ENCODE measurements around the gene AQP3.

AQP3 gene

GRCh38 chr9:33480106-33480505 is 32.7 kb upstream of the AQP3 start:
- Histone ChIP-seq H3K79me2 (ENCODE audit: insufficient read depth, low read depth) (no peaks in the 10 kb centered on the region), H4K20me1 (ENCODE audit: insufficient read depth) (no peaks in the 10 kb centered on the region), H3K27me3 (ENCODE audit: insufficient read depth, low read depth) (no peaks in the 10 kb centered on the region), H3K4me3 (IDR thresholded peaks at IDR 0.05; ENCODE audit: insufficient read depth, low read depth, low read length) (no peak overlapping the region), H3K36me3 (ENCODE audit: insufficient read depth) (no peaks in the 10 kb centered on the region), H3K27ac (no peak overlapping the region), H3K4me1 (ENCODE audit: low read depth, poor library complexity, severe bottlenecking) (no peaks in the 10 kb centered on the region), H3K4me2 (no peak overlapping the region), H3K9ac (no peak overlapping the region), H2AFZ (ENCODE audit: low read depth) (no peak overlapping the region)
- TF ChIP-seq CTCF (conservative IDR thresholded peaks at IDR 0.05; ENCODE audit: low read depth, low read length): no peak

GRCh38 chr9:33476503-33476902 is 29.1 kb upstream of the AQP3 start:
- H4K20me1 ChIP-seq (ENCODE audit: insufficient read depth): no peaks in the 10 kb centered on the region
- H3K79me2 ChIP-seq (ENCODE audit: insufficient read depth, low read depth): peaks cover 26% of the 10 kb centered on the region
- no peaks in the 10 kb centered on the region for H3K27me3 ChIP-seq (ENCODE audit: insufficient read depth, low read depth)
- H2AFZ ChIP-seq (ENCODE audit: low read depth): no peak overlapping the region
- H3K4me2 ChIP-seq: no peak overlapping the region
- H3K27ac ChIP-seq: no peak overlapping the region
- H3K9ac ChIP-seq: no peak overlapping the region
- no peaks in the 10 kb centered on the region for H3K36me3 ChIP-seq (ENCODE audit: insufficient read depth)
- TF ChIP-seq CTCF (conservative IDR thresholded peaks at IDR 0.05; ENCODE audit: low read depth, low read length): no peak
- H3K4me3 ChIP-seq (IDR thresholded peaks at IDR 0.05; ENCODE audit: insufficient read depth, low read depth, low read length): no peak overlapping the region
- peaks cover 16% of the 10 kb centered on the region for H3K4me1 ChIP-seq (ENCODE audit: low read depth, poor library complexity, severe bottlenecking)

- H3K36me3 ChIP-seq (ENCODE audit: insufficient read depth): no peaks in the 10 kb centered on the region
- peaks cover 31% of the 10 kb centered on the region for H3K79me2 ChIP-seq (ENCODE audit: insufficient read depth, low read depth)
- no peak overlapping the region for H3K27ac ChIP-seq
- no peaks in the 10 kb centered on the region for H3K27me3 ChIP-seq (ENCODE audit: insufficient read depth, low read depth)
- H4K20me1 ChIP-seq (ENCODE audit: insufficient read depth): no peaks in the 10 kb centered on the region
- H3K4me3 ChIP-seq (IDR thresholded peaks at IDR 0.05; ENCODE audit: insufficient read depth, low read depth, low read length): no peak overlapping the region
- TF ChIP-seq CTCF (conservative IDR thresholded peaks at IDR 0.05; ENCODE audit: low read depth, low read length): no peak
- peaks cover 16% of the 10 kb centered on the region for H3K4me1 ChIP-seq (ENCODE audit: low read depth, poor library complexity, severe bottlenecking)
- no peak overlapping the region for H3K9ac ChIP-seq
- H2AFZ ChIP-seq (ENCODE audit: low read depth): no peak overlapping the region
- no peak overlapping the region for H3K4me2 ChIP-seq
Measured at GRCh38 chr9:33475357-33475756, 28.0 kb upstream of the AQP3 start.

- Histone ChIP-seq H3K36me3 (ENCODE audit: insufficient read depth) (no peaks in the 10 kb centered on the region), H3K27ac (no peak within 1 kb of the TSS), H3K79me2 (ENCODE audit: insufficient read depth, low read depth) (peaks cover 31% of the 10 kb centered on the region), H2AFZ (ENCODE audit: low read depth) (peak within 1 kb of the TSS; percentile 68; the same call in 1 of the 2 replicates), H4K20me1 (ENCODE audit: insufficient read depth) (no peaks in the 10 kb centered on the region), H3K27me3 (ENCODE audit: insufficient read depth, low read depth) (no peaks in the 10 kb centered on the region), H3K4me1 (ENCODE audit: low read depth, poor library complexity, severe bottlenecking) (peaks cover 16% of the 10 kb centered on the region), H3K4me2 (peak within 1 kb of the TSS; percentile 60), H3K9ac (peak within 1 kb of the TSS; percentile 67), H3K4me3 (IDR thresholded peaks at IDR 0.05; ENCODE audit: insufficient read depth, low read depth, low read length) (peak within 1 kb of the TSS; percentile 67)
- no peak for TF ChIP-seq CTCF (conservative IDR thresholded peaks at IDR 0.05; ENCODE audit: low read depth, low read length)
Measured at GRCh38 chr9:33473643-33474352, 26.4 kb upstream of the AQP3 start, which contains the start of gene NOL6. Gene NOL6 (minus strand): TSS chr9:33473924. CDS start chr9:33473842, 82 bp downstream.
